GM19240 (cell line): Measurements from ENCODE around the gene GFOD2.

Source experiments
- DNase-seq: peaks from one replicate; pipeline ENCODE4 v3.0.0; 2011; ENCODE audit warnings: low spot score; ENCODE audit not compliant: insufficient read length

GFOD2 gene

DNA sequence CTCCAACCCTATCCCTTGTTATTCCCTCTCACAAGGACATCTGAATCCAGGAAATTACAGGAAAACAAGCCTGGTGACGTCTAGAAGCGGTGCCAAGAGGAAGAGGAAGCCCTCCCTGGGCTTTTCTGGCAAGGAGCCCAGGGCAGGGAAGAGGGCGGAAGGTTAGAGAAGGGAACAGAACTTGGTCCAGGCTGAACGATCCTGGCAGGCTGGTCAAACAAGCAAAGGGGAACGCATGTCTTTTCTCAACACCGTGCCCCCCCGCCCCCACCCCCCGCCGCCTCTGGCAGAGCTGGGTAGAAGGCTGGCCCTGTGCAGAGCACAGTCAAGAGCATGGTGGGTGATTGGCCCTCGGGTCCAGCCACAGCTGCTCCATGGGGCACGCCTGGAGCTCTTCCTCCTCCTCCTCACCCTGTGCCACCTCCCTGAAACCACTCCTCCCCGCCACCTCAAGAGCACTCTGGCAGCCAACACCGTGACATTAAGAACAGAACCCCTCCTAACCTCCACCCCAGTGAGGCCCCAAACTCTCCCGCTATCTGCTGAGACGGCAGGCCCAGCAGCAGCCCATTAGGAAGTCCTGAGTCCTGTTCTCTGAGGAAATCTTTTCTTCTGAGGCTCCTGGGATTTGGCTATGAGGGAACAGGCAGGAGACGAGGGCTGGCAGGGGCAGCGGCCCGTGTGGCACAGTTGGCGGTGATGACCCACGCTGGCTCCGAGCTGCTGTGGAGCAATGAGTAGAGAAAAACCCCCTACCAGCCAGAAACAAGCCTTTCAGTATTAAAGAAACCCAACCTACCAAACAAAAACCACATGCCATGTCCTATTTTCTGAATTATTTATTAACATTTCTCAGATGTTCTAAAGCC, 45.2 kb downstream of the GFOD2 start:
- DNase-seq: no peak

DNA sequence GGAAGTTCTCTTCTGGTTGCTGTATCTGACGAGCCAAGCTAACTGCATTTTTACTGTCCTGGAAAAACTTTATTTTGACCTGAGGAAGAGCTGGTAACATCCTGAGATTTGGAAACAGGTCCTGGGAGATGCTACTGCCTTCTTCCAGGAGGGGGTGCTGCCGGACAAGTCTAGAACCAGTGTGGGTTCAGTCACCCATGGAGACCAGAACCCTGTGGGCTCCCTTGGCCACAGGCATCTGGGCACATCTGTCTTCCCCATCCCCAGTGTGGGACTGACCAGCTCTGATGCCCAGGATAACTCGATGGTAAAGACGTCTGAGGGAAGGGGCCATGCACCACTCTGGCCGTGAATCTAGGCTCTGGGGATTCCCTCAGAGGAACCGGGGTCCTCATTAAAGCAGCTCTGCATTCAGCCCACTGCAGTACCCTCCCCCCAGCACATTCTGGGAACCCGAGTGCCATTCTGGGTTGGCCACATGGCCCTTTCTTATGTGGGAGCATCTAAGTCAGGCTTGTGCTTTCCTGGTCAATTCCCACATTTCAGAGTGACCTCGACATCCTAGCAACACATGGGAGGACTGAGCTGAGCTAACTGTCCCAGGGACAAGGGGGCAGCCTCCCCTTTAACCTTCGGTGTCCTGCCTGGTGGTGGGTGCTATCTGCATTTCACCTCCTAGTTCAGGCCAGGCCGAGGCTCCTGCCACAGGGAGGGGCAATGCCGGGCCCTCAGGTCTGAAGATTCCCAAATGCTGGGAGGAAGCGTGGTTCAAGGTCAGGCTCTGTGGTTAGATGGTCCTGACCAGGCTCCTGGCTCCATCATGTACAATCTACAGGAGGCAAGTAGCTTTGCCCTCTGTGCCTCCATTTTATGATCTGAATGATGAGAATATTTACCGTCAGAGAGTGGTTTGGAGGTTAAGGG, 46.1 kb downstream of the GFOD2 start:
- DNase-seq: no peak

DNA sequence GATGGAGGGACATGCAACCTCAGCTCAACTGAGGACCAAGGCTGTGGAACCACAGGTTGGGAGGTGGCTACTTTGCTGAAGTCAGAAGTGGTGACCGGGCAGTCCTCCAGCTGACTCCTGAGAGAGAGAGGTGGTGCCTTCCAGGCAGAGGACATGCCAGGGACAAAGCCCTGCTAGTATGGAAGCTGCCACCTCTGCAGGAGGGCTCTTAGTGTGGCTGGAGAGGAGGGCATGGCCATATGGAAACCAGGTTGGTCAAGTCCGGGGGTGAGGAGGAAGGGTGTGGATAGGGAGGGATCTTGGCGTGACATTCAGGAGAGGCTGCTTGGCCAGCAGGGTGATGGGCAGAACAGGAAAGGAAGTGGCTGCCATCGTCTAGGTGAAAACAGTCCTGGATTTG, 46.8 kb downstream of the GFOD2 start:
- no peak for DNase-seq

DNA sequence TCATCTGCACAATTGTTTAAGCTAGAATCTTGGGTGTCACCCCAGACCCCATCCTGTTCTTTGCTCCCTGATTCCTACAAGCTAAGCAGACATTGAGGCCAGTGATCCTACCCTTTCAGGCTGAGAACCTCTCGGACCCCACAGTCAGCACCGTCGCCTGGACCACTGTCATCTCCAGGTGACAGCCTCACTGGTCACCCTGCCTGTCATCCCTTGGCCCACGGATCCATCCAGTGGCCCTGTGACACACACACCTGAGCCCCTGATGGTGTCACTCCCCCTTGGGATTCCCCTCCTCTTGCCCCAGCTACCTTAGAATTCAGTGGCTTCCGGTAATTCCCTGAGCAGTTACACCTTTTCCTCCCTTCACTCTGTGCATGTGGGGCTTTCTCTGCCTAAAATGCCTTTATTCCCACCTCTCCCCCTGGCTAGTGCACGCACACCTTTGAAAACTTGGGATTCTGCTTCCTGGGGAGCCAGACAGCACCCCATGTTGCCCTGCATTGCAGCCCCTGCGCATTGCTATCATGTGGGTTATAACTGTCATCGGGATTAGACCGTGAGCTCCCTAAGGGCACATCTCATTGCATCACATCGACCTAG, 49.5 kb downstream of the GFOD2 start:
- DNase-seq: no peak

DNA sequence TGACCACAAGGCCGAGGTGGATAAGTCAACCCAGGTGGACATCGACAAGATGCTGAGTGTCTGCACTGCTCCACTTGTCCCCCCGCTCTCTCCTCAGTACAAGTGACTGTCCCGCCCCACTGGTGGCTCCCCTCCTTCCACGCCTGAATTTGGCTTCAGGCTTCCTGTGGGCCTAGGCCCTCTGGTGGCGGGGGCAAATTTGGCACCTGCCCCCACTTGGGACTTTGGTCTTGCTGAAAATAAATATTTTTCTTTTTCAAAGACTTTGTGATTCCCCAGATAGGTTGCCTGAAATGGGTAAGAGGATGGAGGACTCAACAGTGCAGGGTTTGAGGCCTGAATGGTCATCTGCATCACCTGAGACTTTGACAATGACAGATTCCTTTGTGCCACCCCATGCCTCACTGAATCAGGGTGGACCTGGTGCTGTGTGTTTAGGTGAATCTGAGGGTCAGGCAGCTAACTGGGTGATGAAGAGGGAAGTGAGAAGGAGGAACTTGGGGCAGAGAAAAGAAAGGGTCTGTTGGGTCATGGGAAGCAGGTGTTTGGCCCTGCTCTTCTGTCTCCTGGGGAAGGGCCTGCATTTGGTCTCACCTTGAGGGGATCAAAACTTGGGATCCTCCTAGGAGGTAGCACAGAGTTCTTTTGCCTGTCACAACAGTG, 50.5 kb downstream of the GFOD2 start:
- no peak for DNase-seq

DNA sequence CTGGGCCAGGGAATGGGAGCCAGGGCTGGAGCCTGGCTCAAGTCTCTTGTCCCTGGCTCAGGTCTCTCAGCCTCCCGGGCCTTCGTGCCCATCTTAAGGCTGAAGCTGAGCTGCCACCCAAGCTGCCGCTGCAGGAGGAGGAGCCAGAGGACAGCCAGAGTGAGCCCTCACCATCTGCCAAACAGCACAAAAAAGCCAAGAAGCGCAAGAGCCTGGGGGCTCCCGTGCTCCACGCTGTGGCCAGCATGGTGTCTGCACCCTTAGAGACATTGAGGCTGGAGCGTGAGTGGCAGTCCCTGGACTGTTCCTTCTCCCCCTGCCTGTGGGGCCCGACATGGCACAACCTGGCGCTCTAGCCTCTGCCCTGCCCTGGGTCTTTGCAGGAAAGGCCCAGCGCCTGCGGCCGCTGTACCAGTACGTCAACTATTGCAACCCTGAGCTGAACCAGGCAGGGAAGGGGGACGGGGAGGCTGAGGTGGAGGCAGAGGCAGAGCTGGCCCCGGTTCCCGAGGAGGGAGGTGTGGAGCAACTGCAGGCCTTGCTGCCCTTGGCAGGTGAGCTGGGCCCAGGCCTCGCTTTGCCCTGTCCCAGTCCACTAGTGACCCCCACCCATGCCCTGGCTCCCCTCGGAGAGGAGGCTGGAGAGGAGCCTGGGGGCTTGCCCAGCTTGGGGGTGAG, 51.2 kb downstream of the GFOD2 start:
- DNase-seq: peak; percentile 96

DNA sequence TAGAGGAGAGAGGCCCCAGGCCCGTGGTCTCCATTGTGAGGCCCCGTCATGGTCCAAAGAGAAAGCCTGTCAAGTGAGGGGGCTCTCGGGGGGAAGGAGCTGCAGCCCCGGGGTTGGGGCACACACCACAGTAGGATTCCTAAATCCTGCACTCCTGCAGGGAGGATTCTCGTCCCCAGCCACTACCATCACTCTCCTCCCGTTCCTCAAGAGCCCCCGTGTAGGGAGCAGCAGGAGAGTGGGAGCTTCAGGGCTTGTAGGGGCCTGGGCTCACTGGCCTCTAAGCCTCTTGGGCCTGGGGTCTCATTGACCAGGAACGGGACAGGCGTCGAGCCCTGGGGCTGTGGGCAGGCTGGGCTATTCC, 51.7 kb downstream of the GFOD2 start:
- no peak for DNase-seq

DNA sequence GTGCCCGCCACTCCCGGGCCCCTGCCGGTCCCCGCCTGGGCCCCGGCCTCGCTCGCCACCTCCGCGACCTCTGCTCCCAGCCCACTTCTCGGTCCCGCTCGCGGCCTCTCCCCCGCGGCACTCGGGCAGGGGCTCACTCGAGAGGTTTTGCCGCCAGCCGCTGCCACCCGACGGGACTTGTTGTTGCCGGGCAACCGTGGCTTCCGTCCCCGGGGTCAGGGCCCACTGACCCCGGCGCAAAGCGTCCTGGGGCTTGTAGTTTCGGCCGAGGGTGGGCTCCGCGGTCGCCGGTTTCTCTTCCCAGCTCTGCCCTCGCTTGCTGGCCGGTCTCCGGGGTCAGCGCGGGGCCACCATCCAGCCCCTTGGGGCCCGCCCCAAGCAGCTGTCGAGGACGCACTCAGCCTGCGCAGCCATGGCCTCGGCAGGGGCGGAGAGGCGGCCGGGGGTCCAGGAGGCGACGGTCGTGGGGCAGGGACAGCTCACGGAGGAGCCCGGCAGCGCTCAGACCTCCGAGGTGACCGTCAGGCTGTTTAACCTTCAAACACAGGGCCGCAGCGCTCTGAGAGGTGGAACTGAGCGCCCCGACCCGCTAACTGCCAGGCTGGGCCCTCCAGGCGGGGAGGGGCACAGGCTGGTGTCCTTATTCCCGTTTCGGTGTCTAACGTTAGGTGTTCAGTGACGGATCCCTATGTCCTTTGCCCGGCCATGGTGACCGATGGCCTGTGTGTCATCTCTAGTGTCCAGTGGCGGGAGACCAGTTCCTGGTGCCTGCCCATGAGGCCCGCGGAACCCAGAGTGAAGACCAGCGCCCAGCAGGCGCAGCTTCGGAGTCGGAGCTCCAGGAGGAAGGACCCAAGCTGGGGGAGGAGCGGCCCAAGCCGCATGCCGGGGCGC, 52.3 kb downstream of the GFOD2 start, which contains the start of the genes C16orf86 and ENKD1:
Gene C16orf86 (plus strand): TSS at position 256 of the 894 bp plus-strand sequence. CDS start 157 bp downstream, at position 413.
Gene ENKD1 (minus strand): TSS at position 192 of the 894 bp plus-strand sequence. CDS start 308 bp downstream, outside the sequence.
- DNase-seq: peak; percentile 88

DNA sequence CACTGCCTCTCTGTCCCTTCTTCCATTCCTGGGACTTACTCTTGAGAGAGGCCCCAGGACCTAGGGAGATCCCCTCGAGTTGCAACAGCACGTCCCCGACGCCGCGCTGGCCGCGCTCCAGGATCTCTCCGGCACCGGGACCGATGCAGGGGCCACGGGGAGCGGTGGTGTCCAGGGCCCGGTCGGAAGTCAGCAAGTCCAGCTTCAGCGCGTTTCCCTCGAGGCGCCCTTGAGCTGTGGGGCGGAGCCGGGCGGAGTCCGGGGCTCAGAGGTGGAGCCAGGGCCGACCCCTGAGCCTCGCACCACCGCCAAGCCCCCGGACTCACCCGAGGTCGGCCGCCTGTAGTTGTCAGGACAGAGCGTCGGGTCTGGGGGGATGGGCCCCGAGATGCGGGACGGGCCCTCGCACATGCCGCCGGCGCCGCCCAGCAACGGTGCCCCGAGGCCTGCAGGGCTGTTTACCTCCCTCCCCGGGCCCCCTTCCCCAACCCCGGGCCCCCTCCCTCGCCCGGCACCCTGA, 53.0 kb downstream of the GFOD2 start:
- no peak for DNase-seq

DNA sequence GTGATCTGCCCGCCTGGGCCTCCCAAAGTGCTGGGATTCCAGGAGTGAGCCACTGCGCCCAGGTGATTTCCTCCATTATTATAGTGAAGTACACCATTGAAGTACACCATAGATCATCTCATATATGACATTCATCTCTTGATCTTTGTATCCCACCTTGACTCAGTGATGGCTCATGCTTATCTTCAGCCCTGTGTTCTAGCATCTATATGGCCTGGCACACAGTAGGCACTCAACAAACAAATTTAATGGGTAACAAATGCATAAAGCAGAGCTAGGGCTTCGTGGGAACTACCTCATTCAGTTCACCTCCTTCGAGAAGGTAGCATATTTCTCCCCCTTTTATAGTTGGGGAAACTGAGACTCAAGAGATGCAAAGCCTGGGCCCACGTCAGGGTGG, 53.5 kb downstream of the GFOD2 start:
- no peak for DNase-seq

DNA sequence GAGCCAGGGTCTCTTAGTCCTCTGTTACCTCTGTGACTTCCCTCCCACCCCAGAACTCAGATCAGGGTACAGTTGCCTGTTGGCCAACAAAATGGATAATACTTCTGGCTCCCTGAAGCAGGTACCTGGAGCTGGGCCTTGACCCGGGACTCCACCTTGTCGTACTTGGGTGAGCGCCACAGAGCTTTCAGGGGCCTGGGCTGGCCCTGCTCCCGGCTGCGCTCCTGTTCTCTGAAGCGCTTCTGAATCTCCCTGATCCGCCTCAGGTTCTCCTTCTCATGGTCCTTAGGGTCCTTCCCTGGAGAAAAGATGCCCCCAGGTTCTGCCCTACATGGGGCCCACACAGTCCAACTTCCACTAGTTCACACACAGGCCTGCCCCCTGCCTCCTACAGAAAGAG, 54.2 kb downstream of the GFOD2 start:
- no peak for DNase-seq

DNA sequence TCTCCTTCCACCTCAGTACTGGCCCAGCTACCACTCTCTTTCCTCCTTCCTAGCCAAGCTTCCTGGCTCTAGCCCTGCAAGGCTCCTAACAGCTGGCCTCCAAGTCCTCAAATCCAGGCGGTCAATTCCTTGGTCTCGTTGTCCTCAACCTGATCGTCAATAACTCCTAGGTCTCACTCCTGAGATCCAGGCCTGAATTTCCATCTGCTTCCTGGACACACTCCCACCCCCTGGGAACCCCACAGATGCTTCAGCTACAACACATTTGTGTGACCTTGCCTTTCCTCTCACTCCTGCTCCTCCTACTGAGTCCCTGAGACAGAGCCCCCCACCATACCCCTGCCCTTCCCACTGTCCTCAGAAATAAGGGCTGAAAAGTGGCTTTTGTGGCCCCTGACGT, 54.9 kb downstream of the GFOD2 start:
- no peak for DNase-seq

DNA sequence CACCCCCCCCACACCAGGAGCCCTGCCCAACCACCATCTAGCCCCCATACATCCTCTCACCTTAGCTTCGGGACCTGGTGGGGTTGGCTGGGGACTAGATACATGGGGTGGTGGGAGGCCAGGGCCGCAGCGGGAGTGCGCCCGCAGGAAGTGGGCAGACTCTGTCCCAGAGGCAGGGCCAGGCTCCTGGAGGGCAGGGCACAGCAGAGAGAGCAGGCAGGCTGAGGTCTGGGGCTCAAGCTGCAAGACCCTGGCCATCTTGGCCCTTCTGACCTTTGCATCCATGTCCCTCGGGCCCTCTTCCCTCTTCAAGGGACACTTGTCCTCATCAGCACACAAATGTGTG, 55.3 kb downstream of the GFOD2 start:
- DNase-seq: no peak

DNA sequence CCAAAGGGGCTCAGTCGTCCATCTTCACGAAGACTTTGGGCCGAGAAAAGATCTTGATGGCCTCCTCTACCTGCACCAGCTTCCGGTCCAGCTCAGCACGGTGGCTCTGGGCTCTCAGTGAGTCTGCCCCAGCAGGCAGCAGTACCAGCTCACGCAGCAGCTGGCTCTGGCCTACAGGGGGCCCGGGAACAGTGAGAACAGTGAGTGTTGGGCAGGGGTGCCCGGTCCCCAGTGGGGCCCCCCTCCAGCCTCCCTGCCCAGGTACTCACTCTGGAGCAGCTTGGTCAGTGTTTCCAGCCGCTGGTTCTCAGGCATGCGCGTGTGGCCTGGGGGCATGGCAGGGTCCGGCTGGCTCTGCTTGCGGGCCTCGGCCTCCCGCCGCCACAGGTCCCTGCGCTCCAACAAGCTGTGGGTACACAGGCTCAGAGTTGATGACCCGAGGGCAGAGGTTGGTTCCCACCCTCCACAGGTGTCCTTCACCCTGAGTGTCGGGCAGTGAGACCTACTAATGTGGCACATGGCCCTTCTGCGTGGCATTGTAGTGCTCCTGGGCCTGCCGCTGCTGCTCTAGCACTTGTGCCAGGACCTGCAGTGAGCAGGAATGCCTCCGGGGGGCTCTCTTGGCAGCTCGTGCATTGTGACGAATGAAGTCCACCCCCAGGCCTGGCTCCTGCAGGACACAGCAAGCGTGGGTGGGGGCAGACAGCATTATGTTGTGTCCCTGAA, 55.8 kb downstream of the GFOD2 start:
- DNase-seq: no peak

DNA sequence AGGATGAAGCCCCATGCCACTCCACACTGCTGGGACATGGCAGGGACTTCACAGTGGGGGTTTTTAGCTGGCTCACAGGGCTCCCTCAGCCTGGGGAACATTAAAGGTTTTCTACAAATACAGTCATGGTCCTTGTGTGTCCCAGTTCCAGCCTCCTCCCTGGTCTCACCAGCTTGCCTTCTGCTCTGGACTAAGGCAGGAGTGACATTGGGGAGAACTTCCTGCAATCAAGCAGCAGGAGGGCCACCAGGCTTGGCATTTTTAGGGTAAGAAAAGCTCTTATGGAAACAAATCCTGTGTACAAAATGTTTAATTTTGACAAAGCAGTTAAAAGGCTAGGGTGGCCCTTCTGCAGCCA, 56.5 kb downstream of the GFOD2 start:
- DNase-seq: no peak

DNA sequence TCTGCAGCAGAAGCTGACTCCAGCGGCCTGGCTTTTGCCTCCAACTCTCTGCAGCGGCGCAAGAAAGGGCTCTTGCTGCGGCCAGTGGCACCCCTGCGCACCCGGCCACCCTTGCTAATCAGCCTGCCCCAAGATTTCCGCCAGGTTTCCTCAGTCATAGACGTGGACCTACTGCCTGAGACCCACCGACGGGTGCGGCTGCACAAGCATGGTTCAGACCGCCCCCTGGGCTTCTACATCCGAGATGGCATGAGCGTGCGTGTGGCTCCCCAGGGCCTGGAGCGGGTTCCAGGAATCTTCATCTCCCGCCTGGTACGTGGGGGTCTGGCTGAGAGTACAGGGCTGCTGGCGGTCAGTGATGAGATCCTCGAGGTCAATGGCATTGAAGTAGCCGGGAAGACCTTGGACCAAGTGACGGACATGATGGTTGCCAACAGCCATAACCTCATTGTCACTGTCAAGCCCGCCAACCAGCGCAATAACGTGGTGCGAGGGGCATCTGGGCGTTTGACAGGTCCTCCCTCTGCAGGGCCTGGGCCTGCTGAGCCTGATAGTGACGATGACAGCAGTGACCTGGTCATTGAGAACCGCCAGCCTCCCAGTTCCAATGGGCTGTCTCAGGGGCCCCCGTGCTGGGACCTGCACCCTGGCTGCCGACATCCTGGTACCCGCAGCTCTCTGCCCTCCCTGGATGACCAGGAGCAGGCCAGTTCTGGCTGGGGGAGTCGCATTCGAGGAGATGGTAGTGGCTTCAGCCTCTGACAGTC, 57.0 kb downstream of the GFOD2 start:
- no peak for DNase-seq

DNA sequence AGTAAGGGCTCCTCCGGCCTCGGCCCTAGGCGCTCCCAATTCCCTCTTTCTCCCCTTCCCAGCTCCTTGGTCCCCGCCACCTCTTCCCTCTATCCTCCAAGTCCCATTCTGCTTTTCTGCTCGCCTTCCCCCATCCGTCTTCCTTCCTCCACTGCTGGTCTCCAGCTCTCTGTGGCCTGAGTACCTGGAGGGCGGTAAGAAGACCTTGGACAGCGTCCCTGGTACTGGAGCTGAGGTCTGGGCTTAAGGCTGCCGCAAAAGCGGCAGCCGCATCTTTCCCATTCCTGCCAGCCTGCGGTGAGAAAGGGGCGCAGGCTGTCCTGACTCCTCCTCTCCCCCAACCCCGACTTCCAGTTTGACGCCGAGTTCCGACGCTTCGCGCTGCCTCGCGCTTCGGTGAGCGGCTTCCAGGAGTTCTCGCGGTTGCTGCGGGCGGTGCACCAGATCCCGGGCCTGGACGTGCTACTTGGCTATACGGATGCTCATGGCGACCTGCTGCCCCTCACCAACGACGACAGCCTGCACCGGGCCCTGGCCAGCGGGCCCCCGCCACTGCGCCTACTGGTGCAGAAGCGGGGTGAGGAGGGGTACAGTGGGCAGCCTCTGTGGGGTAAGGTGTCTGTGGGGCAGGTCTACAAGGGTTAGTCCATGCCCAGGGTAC, 57.9 kb downstream of the GFOD2 start:
- DNase-seq: no peak

DNA sequence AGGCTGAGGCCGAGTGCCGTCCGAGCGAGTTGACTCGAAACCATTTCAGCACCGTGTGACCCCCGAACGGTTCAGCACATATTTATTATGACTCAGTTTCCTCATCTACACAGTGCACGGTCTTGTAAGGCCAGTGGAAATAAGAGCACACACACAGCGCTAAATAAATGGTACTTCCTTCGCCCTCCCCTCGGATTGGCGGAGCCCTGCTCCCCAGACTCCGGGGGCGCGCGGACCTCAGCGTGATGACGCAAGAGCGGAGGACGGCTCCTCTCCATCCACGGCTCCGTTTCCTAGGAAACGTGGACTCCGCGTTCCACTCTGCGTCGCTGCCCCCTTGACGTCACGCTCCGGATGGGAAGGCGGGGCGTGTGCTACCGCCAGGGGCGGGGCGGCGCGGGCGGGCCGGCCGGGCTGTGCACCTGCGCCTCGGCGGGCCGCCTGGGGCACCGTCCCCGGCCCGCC, 58.5 kb downstream of the GFOD2 start, which contains the start of gene PARD6A:
Gene PARD6A (plus strand): TSS at position 397 of the 465 bp plus-strand sequence. CDS start 79 bp downstream, outside the sequence.
- DNase-seq: peak; percentile 100
